ENCODE measurements around the gene COX19.

The COX19 gene, protein sequence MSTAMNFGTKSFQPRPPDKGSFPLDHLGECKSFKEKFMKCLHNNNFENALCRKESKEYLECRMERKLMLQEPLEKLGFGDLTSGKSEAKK

DNA sequence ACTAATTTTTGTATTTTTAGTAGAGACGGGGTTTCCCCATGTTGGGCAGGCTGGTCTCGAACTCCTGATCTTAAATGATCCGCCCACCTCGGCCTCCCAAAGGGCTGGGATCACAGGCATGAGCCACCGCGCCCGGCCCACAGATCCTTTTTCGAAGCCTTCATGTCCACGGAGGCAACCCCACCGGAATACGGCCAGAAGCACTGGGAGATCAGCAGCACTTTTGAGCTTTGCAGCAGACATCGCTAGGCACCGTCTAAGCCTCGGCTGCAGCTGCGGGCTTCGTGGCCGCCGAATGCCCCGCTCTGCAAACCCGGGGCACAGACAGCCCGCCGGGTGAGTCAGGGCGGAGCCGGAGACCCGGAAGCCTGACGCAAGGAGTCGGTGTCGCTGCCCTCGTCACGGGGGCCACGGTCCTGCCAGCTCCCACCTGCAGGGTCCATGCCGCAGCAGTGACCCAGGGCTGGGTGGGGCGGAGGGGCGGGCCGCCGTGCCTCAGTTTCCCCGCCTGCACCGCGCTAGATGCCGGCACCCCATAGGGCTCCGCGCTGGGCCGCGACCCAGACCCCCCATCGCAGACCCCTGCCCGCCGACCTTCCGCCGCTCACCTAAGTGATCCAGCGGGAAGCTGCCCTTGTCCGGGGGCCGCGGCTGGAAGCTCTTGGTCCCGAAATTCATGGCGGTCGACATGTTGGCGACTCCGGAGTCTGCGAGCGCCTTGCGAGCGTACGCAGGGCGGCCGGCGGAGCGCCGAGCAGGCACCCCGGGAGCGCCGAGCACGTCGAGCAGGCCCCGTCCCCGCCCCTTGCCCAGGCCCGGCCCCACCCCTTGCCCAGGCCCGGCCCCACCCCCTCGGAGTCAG, at the start of gene COX19:
TSS of gene COX19 (minus strand) at position 730 of the 862 bp plus-strand sequence. CDS start at position 690, 40 bp downstream.
- DNase-seq (ENCODE audit: low spot score) = peak; percentile 79

DNA sequence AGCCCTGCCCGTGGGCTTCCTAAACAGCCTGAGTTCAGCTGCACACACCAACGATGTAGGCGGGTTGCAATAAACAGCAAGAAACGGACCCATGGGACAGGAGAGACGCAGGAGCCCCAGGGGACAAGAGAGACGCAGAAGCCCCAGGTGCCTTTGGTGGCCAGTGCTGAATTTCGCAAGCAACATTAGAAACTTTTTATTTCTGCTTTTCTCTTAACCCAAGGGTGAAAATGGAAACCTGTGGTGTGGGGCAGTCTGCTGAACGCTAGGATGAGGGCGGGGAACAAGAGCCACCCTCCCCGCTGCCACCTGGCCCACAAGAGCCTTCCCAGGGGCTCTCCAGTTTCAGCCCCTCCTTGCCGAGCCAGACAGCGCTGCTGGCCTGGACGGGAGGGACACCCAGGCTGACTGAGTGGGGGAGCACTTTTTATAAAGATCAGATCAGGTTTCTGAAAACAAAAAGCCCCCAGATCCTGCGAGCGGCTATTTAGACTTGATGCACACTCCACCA, 49.0 kb upstream of the COX19 start:
- no peak for DNase-seq (ENCODE audit: low spot score)

DNA sequence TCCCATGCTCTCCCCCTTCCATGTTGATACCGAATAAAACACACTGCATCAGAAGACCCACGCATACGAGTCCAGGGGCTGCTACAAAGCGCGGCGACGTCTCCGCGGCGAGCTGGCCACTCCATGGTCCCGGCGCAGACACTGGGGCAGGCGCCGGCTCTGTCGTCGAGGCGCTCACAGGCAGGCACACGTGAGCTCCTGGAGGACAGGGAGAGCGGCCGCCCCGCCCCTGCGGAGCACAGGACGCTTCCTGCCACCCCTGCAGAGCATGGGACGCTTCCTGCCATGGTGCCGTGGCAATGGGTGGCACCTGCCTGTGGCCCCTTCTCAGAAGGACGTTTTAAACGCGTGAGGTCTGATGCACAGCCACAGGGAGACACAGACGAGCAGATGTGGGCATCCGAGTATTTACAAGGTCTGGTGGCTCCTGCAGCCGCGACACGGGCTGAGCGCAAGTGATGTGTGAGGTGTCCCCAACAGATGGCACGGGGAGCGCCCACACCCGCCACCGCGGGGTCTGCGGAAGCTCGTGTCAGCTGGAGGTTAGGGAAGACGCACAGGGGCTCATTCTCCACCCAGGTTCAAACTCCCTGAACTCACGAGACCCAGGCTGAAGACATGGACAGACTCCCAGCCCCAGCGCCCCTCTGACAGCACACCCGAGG, 47.6 kb upstream of the COX19 start:
- DNase-seq (ENCODE audit: low spot score) = no peak

DNA sequence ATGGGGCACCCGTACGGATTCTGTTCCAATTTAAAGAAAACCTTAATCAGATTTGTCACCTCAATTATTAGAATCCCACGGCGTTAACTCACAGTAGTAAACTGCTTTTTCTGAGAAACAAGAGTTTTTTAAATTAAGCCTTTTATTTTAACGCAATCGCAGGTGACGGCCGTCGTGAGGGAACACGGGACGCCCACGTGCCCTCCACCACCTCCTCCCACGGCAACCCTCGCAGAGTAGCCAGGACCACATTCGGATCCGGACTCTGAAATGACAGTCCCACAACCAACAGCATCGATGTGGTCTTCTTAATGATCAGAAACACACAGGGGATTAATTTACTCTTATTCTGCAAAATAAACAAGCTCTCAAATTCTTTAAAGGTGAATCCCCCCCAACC, 47.0 kb upstream of the COX19 start:
- DNase-seq (ENCODE audit: low spot score) = no peak

DNA sequence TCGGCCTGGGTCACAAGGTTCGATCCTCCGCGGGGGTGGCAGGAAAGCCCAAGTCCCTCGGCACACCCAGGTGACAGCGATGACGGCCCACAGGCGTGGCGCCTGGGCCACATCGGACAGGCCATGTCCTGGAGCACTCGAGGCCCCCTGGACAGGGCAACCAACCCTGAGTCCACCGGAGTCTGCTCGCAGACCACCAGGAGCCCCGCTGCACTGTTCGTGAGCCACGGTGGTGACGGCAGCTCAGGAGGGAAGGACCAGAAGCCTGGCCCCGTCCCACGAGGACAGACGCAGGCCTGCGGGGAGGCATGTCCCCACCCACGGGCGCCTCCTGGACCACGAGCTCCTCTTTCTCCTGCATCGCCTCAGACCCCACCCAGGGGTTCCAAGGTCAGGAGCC, 46.6 kb upstream of the COX19 start:
- DNase-seq (ENCODE audit: low spot score) = no peak

DNA sequence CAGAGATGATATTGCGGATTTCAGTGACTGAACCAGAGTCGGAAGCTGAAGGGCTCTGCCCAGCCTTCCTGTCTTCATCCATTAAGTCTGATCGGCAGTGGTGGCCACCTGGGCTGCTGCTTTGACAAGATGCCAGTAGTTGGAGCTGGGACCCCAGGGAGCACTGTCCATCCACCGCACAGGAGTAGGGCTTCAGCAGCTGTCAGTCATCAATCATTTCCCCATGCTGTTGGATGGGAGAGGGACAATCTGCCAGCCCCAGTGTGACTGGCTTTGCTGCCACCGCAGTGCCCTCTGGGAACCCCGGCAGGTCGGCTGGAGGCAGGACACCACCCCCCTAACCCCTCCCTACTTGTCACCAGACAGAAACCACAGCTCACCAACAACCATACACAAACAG, 46.0 kb upstream of the COX19 start:
- DNase-seq (ENCODE audit: low spot score) = no peak

DNA sequence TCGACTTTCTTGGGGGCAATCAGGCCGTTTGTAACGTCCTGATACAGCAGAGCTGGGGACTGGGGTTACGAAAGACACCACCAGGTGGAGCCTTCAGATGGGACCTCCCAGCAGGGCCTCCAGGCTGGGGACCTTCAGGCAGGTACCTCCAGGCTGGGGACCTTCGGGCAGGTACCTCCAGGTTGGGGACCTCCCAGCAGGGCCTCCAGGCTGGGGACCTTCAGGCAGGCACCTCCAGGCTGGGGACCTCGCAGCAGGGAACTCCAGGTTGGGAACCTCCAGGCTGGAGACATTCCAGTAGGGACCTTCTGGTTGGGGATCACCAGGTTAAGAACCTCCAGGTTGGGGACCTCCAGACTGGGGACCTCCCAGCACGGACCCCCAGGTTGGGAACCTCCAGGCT, 45.5 kb upstream of the COX19 start:
- no peak for DNase-seq (ENCODE audit: low spot score)

DNA sequence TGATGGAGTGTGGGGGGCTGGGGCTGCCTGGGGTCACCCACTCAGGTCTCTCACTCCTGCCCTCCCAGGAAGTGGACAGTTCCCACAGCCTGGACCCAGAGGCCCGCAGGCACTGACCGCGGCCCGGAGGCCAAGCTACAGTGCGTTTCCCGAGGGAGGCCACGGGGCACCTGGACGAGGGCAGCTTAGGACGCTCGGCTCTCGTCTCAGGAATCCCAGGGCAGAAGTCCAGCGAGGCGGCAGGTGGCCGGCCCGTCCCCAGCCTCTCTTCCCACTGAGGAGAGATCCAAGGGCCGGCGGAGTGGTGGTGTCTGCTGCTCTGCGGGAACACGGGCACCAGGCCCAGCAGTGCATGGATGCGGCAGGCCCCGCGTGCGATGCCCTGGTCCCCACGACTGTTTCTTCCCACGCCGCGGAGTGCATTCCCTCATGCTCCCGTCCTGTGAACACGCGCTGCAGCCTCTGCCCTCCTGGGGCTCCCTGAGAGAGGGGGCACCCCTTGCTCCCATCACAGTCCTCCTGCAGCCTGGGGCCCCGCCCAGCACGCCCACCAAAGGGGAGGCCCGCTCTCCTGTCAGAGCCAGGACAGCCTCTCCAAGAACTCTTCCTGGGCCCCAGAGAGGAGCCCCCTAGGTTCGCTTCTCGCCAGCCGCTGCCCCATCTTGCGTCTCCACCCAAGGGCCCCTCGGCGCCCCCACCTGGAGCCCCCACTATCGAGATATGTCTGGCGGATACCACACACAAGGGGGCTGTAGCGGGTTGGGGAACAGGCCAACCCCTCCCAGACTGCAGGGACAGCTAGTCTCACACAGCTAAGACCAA, 44.7 kb upstream of the COX19 start:
- DNase-seq (ENCODE audit: low spot score) = peak; percentile 48

DNA sequence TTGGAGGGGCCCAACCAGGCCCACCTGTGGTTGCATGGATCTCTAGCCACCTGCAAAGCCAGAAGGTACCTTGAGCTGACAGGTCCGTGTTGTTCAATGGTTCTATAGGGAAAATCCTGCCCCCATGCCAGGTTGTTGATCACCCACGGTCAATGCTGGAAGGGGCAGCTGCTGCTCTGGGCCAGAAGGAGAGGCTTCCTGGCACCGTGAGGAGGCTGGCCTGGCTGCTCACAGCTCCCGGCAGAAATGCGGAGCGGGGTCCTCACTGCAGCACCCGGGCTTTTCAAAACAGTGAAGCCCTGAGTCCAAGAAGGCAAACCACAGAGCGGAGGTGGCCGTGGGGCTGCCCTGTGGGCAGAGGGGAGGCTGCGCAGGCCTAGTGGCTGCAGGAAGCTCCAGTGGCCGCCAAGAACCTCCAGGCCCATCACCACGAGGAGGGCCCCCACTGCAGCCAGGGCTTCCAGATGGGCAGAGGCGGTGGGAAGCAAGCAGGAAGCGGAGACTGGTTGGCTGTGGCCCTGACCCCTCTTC, 44.0 kb upstream of the COX19 start:
- DNase-seq (ENCODE audit: low spot score) = no peak

DNA sequence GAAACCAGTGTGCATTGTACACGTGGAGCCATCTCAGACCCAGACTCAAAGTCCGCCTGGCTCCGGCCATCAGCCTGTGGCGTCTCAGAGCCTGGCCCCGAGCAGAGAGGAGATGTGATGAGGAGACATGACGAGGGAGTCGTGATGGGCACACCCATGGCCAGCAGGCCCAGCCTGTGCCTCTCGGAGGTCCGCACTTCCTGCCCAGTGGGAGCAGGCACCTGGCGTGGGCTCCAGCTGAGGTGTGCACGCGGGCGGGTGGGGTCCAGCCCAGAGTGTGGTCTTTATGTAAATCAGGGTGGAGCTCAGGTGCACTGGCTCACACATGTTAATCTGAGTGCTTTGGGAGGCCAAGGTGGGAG, 43.0 kb upstream of the COX19 start:
- DNase-seq (ENCODE audit: low spot score) = no peak

DNA sequence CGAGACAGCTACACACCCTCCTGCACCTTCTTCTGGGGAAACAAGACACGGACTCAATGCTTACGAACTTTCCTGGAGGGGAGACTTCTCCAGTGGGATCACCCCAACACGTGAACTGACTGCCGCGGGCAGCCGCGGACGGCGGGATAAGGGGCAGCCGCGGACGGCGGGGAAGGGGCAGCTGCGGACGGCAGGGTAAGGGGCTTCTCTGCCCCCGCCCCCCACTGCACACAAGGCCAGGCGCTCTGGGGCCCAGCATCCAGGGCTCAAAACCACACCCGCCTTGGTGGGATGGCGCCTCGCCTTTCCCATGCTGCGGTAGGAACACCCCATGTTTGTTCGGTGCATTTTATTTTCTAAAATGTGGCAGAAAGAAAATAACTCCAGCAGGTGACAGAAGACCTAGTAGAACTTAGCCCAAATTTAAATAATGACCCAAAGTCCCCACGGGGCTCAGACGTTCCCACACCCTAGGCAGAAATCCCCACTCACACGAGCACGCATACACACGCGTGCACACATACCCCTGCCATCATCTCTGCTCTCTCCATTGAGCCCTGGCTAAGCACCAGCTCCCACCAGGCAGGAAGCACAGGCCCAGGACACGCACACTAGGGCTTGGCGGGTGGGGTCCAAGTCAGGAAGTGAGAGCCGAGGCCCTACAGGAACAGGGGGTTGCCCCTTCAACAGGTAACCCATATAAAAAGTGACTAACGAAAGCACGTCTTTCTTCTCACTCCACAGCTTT, 42.4 kb upstream of the COX19 start:
- DNase-seq (ENCODE audit: low spot score) = no peak

DNA sequence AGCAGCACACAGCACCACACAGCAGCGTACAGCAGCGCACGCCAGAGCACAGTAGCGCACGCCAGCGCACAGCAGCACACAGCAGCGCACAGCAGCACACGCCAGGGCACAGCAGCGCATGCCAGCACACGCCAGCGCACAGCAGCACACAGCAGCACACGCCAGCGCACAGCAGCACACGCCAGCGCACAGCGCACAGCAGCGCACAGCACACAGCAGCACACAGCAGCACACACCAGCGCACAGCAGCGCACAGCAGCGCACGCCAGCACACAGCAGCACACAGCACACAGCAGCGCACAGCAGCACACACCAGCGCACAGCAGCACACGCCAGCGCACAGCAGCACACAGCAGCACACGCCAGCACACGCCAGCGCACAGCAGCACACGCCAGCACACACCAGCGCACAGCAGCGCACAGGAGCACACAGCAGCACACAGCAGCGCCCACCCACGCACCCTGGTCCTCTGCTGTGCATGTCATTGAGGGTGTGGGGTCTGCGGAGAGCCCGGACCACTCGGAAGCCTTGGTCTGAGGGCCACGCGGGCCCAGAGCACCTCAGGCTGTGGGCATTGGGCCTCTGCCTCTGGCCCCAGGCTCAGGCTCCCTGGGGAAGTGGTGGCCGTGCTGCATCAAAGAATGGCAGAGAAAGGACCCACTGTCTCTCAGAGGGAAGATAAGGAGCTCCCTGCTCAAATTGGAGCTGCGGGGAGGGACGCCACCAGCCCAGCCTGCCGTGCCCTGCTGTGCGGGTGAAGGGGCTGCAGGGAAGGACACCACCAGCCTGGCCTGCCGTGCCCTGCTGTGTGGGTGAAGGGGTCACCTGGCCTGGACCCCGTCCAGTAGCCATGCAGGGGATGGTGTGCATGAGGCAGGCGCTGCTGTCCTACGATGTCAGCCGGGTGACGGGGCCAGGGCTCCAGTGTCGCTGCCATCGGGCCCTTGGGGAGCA, 41.5 kb upstream of the COX19 start:
- DNase-seq (ENCODE audit: low spot score) = no peak

DNA sequence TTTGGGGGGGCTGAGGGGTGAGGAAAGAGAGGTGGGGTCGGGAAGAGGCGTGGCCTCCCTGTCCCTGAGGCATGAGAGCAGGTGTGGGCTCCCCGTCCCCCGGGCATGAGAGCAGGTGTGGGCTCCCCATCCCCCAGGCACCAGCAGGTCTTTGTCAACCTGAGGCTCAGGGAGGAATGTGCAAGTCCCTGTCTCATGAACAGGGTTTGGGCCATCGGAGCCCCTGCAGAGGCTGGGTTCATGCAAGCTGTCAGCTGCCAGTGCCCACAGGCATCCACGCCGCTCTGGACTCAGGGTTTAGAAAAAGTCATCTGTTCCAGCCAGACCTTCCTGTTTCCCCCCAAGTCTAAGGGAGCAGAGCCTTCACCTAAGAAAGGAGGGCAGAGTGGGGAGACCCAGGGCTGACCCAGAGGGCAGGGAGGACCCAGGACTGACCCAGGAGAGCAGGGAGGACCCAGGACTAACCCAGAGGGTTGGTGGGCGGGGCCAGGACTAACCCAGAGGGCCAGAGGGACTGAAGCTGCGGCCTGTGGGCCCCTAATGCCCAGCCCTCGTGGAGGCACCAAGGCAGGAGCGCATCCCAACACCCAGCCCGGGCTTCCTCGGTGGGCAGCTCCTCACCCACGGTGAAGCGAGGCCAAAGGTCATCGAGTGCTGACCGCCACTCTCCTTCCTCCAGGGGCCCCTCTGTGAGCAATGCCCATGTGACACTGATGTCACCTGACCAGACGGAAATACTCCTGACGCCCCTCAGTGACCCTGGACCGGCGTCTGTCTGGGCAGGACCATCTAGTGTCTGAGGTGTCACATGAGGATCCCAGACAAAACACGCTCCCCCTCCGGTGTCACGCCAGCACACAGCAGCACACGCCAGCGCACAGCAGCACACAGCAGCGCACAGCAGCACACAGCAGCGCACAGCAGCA, 40.1 kb upstream of the COX19 start:
- DNase-seq (ENCODE audit: low spot score) = no peak

DNA sequence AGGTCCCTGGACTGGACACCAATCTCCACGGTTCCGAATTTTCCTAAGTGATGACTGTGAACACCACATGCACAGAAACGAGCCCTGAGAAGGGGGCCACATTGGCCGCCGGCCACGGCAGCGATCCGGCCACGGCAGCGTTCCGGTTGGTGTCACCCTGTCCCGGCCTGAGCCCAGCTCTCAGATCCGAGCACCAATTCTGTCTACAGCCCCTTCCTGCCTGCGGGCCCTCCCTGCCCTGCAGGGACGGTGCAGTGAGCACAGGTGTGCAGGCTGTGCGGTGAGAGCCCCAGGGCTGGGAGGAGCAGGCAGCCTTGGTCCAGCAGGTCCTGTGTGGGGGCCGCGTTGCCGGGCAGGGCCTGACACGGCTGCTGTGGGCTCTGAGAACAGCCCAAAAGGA, 39.3 kb upstream of the COX19 start:
- DNase-seq (ENCODE audit: low spot score) = no peak

DNA sequence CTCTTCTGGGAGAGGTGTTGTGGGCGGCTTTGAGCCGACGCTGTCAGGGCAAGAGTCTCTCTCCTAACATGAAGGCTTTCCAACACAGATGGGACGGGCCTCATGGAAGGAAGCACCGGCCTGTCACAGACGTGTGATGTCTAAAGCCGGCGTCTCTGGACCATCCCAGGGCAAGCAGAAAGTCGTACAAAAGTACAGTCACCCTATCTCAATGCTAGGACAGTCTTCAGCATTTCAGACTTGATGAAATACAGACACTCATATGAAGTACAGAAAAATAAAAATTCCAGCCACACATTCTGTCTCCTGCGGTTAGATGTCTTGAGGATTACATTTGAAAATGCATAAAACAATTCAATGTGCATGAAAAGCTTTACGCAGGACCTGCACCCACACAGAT, 38.2 kb upstream of the COX19 start:
- DNase-seq (ENCODE audit: low spot score) = no peak

DNA sequence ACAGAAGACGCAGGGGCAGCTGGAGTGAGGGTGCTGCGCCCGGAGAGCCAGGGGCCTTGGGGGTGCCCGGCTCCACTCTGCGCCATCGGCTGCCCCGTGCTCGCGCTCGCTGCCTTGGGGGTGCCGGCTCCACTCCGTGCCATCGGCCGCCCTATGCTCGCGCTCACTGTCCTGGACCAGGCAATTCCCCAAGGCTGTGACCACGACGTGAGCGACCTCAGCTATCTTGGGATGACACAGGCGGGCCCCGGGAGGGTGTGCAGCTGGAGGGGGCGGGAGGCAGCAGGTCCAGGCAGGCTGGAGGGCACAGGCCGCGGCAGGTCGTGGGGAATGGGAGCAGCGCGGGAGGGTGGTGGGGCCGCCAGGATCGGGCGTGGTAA, 37.4 kb upstream of the COX19 start:
- no peak for DNase-seq (ENCODE audit: low spot score)

DNA sequence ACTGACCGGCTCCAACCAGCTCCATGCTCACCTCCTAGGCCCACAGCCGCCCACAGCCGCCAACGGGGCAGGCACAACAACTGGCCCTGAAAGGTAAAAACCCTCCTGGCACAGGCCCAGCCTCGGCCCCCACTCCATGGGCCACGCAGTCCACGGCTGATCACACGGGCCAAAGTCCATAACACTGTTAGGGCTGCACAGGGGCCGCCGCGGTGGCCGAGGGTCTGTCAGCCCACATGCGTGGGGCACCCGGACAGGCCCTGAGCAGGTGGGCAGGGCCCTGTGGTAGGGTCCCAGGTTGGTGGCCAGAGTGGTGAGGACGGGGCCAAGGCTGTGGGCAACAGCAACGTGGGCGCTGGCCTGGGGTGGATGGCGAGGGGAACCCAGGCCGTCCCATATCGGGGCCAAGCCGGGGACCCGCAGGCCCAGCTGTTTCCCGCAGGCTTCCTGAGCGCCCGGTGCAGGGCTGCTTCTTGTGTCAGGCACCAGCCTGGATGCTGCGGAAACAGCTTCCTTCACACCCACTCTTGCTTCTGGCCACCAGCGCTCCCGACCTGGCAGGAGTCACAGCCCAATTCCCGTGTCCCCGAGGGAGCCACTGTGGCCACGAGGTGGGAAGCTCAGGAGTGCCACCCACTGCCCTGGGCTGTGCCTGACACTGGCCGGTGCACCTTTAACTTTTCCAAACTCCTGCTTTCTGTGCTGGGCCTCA, 36.8 kb upstream of the COX19 start:
- no peak for DNase-seq (ENCODE audit: low spot score)

DNA sequence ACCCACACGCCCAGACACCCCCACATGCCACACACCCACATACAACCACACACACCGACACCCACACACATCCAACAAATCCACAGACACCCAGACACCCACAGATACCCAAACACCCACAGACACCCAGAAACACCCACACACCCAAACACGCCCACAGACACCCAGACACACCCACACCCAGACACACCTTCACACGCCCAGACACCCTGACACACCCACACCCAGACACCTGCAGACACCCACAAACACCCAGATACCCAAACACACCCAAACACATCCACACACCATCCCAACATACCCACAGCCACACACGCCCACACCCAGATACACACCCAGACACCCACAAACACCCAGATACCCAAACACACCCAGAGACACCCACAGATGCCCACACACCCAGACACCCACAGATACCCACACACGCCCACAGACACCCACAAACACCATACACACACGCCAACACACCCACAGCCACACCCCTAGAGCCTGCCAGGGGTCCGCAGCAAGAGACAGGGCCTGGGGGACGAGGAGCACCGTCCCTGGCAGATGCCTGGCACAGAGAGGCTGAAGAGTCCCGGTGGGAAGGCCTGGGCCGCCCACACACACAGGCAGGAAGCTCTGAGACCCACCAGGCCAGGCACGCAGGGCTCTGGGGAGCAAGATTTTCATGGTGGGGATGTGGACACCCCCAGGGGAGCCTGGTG, 36.1 kb upstream of the COX19 start:
- no peak for DNase-seq (ENCODE audit: low spot score)
